ENCODE measurements around the gene SLC18A3. TPM values are rescaled to one million over a fixed set of nuclear protein-coding genes. Genes with fewer than 3 reads are reported as not detected.

The SLC18A3 gene
- total RNA-seq, 1 experiment from 2014 or later, result not detected

- H3K4me1 ChIP-seq, result no peaks in the 10 kb centered on the region
- no peak overlapping the region for H3K27ac ChIP-seq
These were observed 2.5 kb downstream of the SLC18A3 start for GRCh38 chr10:49612513-49613164.

DNA sequence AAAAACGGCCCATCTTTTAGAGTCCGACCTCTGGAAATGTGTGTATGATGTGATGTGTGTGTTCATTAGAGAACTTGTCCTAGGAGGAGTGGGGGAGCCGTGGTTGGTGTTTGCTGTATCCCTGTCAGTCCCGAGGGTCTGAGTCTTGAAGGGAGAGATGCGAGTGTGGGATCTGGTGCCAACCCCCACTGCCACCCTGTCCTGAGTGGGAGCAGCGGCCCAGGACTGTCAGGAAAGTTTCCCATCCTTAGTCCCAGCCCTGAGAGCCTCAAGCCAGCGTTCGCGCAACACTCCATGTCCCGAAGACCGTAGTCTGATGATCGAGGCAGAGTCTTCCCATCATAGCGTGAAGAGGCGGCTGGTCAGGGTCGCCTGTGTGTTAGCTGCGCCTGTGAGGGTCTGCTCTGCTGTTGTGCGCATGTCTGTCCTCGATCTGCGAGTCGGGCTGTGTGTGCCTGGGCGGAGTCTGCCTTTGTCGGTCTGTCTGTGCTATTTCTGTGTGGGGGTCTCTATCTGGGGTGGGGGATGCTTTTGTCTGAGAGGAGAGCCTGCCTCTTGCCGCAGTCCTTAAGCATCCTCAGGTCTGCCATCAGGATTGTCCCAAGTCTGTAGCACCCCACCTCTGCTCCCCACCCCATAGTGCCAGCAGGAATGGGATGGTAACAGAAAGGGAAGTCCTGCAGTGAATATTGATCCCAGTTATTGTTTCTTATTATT lies 3.2 kb downstream of the SLC18A3 start:
- no peaks in the 10 kb centered on the region for H3K36me3 ChIP-seq
- DNase-seq, result no peak
- H3K4me1 ChIP-seq, result no peaks in the 10 kb centered on the region
- no peaks in the 10 kb centered on the region for H3K27me3 ChIP-seq
- H3K4me3 ChIP-seq, result no peak overlapping the region
- H3K9me3 ChIP-seq (replicated peaks), result no peaks in the 10 kb centered on the region
- H3K27ac ChIP-seq, result no peak overlapping the region

More at GRCh38 chr10:49612513-49613164, 2.5 kb downstream of the SLC18A3 start:
- no peaks in the 10 kb centered on the region for H3K27me3 ChIP-seq
- DNase-seq, result no peak
- no peak overlapping the region for H3K4me3 ChIP-seq
- H3K36me3 ChIP-seq, result no peaks in the 10 kb centered on the region
- H3K9me3 ChIP-seq (replicated peaks), result no peaks in the 10 kb centered on the region

GRCh38 chr10:49613882-49614241 lies 3.8 kb downstream of the SLC18A3 start, which contains the start of gene CHAT:
Gene CHAT, plus strand, starts transcription at chr10:49614037. Its CDS starts 153 bp downstream, at chr10:49614190.
- Histone ChIP-seq H3K27ac (no peak within 1 kb of the TSS), H3K9me3 (replicated peaks) (no peaks in the 10 kb centered on the region), H3K4me1 (no peaks in the 10 kb centered on the region)

DNA sequence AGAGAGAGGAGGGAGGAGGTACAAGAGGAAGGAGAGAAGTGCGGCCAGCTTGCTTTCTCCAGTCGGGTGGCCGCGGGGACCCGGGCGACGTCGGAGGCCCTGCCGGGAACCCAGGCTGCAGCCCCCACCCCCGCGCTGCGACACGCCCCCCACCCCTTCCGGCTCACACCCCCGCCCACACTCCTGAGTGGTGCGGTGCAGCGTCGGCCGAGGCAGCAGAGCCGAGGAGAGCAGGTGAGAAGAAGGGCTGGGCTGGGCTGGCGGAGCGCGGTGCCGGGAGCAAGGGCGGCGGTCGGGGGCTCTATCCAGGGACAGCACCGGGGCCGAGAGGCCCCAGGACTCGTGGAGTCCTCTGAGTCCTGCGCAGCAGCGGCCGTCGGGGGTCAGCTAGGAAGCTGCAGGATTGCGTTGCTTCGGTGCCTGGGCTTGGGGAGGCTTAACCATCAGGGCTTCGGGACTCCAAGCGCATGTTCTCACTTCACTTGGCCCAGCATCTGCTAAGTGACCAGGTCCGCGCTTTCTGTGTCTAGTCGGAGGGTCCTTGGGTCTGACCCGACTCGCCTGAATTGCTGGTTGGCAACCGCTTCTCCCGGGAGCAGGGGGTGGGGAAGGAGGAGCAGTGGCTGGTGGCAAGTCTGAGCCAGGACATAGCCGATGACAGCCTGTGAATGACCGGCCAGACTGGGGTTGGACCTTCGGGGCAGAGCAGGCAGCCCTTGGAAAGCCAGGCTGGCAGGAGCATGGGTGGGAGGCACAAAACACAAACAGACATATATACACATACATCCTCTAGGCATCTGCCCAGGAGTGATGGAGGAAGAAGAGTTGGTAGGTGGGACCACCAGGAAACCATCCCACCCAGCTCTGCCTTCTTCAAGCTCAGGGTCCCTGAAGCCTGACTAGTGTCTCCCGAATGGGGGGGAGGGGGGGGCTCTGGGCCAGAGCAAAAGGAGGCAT lies 4.4 kb downstream of the SLC18A3 start:
- Histone ChIP-seq H3K27me3 (no peaks in the 10 kb centered on the region), H3K4me1 (no peaks in the 10 kb centered on the region), H3K4me3 (no peak overlapping the region), H3K9me3 (replicated peaks) (no peaks in the 10 kb centered on the region), H3K36me3 (no peaks in the 10 kb centered on the region), H3K27ac (no peak overlapping the region)
- no peak for DNase-seq

More at GRCh38 chr10:49613882-49614241, 3.8 kb downstream of the SLC18A3 start, which contains the start of gene CHAT:
- Histone ChIP-seq H3K36me3 (no peaks in the 10 kb centered on the region), H3K27me3 (no peaks in the 10 kb centered on the region), H3K4me3 (no peak within 1 kb of the TSS)
- no peak for DNase-seq

DNA sequence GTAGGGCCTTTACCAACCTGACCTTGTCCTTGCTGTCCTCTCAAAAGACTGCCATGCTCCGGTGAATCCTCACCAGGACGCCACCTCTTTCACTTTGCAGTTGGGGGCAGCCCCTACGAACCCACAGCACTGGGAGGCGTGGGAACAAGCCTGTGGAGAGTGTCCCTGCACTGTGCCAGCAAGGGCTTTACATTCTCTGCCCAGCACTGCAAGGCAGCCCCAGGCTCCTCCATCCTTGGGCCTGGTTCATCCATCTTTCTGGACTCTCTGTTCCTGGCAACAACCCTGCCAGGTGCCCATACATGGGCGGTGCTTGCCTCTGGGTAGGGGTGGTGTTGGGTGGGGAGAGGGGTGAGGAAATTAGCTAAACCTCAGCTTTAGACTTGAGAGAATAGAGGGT lies 5.1 kb downstream of the SLC18A3 start:
- Histone ChIP-seq H3K27me3 (no peaks in the 10 kb centered on the region), H3K4me1 (no peaks in the 10 kb centered on the region), H3K9me3 (replicated peaks) (no peaks in the 10 kb centered on the region), H3K27ac (no peak overlapping the region), H3K4me3 (no peak overlapping the region), H3K36me3 (no peaks in the 10 kb centered on the region)
- no peak for DNase-seq

DNA sequence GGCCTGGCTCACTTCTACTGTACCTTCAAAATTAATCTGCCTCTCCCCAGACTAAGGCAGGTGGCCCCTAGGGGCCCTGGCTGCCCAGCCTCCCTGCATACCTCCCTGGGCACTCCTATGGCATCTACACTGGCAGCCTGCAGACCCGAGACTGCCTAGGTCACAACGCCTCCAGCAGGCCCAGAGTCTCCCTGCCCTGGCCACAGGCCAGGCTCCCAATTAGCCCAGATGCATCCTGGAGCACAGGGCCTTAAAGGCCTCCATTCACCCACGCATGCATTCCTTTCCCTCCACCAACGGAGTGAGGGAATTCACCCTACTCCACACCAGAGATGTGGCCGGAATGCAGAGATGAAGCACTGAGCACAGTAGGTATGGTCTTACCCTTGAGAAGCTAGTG lies 5.6 kb downstream of the SLC18A3 start:
- DNase-seq, result no peak
- no peak overlapping the region for H3K27ac ChIP-seq
- no peak overlapping the region for H3K4me3 ChIP-seq
- no peaks in the 10 kb centered on the region for H3K9me3 ChIP-seq (replicated peaks)
- H3K27me3 ChIP-seq, result no peaks in the 10 kb centered on the region
- H3K4me1 ChIP-seq, result no peaks in the 10 kb centered on the region
- no peaks in the 10 kb centered on the region for H3K36me3 ChIP-seq

GRCh38 chr10:49616421-49617101 lies 6.5 kb downstream of the SLC18A3 start:
- DNase-seq, result no peak
- Histone ChIP-seq H3K27ac (no peak overlapping the region), H3K36me3 (no peaks in the 10 kb centered on the region), H3K27me3 (no peaks in the 10 kb centered on the region), H3K4me1 (no peaks in the 10 kb centered on the region), H3K9me3 (replicated peaks) (no peaks in the 10 kb centered on the region), H3K4me3 (no peak overlapping the region)

- no peak for DNase-seq
- Histone ChIP-seq H3K36me3 (no peaks in the 10 kb centered on the region), H3K27ac (no peak overlapping the region), H3K4me3 (no peak overlapping the region), H3K4me1 (no peaks in the 10 kb centered on the region), H3K9me3 (replicated peaks) (no peaks in the 10 kb centered on the region), H3K27me3 (no peaks in the 10 kb centered on the region)
These were observed 7.3 kb downstream of the SLC18A3 start for GRCh38 chr10:49617121-49618020.

GRCh38 chr10:49618821-49619220 lies 8.7 kb downstream of the SLC18A3 start:
- Histone ChIP-seq H3K4me1 (no peaks in the 10 kb centered on the region), H3K9me3 (replicated peaks) (no peaks in the 10 kb centered on the region), H3K36me3 (no peaks in the 10 kb centered on the region), H3K27me3 (no peaks in the 10 kb centered on the region), H3K4me3 (no peak overlapping the region), H3K27ac (no peak overlapping the region)
- DNase-seq, result no peak

DNA sequence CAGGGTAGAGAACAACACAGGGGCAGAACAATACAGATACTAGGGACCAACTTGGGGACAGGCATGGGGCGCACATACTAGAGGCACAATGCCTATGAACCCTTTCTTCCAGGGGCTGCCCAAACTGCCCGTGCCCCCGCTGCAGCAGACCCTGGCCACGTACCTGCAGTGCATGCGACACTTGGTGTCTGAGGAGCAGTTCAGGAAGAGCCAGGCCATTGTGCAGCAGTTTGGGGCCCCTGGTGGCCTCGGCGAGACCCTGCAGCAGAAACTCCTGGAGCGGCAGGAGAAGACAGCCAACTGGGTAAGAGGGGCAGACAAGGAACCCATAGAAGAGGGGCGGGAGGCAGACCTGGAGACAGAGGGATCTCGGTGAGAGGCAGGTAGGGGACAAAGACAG lies 9.5 kb downstream of the SLC18A3 start:
- Histone ChIP-seq H3K9me3 (replicated peaks) (no peaks in the 10 kb centered on the region), H3K27me3 (no peaks in the 10 kb centered on the region), H3K27ac (no peak overlapping the region), H3K36me3 (no peaks in the 10 kb centered on the region), H3K4me1 (no peaks in the 10 kb centered on the region), H3K4me3 (no peak overlapping the region)
- no peak for DNase-seq

GRCh38 chr10:49620286-49620810 lies 10.2 kb downstream of the SLC18A3 start:
- H3K4me3 ChIP-seq, result no peak overlapping the region
- H3K36me3 ChIP-seq, result no peaks in the 10 kb centered on the region
- no peak overlapping the region for H3K27ac ChIP-seq
- no peaks in the 10 kb centered on the region for H3K27me3 ChIP-seq
- no peaks in the 10 kb centered on the region for H3K9me3 ChIP-seq (replicated peaks)
- DNase-seq, result no peak
- H3K4me1 ChIP-seq, result no peaks in the 10 kb centered on the region

DNA sequence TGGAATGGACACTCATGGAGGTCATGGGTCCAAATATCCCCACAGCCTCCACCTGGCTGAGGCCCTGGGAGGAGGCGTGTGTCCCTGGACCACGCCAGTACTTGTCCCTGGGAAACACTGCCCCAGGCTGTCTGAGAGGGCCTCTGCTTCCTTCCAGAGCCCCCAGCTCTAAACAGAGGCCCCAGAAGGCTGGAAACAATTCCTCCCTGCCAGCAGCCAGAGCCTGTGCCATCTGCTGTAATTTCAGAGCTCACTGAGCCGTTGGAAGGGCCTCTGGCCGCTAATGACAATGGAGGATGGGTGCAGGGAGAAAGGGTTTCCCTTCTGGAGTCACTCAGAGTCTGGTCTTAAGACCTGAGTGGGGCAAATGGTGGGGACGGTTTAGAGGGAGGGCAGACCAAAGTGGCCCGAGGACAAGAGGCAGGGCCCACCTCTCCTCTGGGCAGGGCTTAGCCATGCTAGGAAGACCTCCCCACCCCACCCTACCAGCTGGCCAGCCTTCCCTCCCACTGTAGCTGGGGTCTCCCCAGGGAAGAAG lies 10.8 kb downstream of the SLC18A3 start:
- Histone ChIP-seq H3K9me3 (replicated peaks) (no peaks in the 10 kb centered on the region), H3K4me1 (no peaks in the 10 kb centered on the region), H3K36me3 (no peaks in the 10 kb centered on the region), H3K4me3 (no peak overlapping the region), H3K27ac (no peak overlapping the region), H3K27me3 (no peaks in the 10 kb centered on the region)
- DNase-seq, result no peak

DNA sequence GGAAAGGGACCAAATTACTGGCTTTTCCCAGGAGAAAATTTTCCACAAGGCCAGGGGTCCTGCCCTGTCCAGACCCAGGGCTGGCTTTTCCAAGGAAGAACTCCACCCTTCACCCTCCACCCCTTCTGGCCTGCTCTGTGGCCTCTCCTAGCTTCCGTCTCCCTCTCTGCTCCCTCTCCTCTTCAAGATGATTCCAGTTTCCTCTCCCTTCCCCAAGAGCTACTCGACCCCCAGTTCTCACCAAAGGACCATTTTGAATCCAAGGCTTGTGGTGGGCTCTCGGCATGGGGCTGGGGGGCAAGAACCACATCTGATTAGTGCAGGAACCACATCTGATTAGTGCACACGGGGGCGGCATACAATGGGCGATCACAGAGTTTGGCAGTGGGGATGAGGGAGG lies 11.5 kb downstream of the SLC18A3 start:
- Histone ChIP-seq H3K4me1 (no peaks in the 10 kb centered on the region), H3K27ac (no peak overlapping the region), H3K9me3 (replicated peaks) (no peaks in the 10 kb centered on the region), H3K27me3 (no peaks in the 10 kb centered on the region), H3K36me3 (no peaks in the 10 kb centered on the region), H3K4me3 (no peak overlapping the region)
- no peak for DNase-seq

Measured in SJCRH30 (cell line).